Heart right ventricle (tissue), 16 donors: Measurements from ENCODE around the gene TSHR. TPM values are rescaled to one million over a fixed set of nuclear protein-coding genes. Genes with fewer than 3 reads are reported as not detected.

ENCODE experiments used
- ATAC-seq, 8 donors: fragments of 200-7000 bp; cut with Tn5 transposase; one replicate each; pipeline ENCODE4 v1.9.1; 2020; ENCODE audit warnings: mild to moderate bottlenecking in 8 of 8, moderate library complexity in 8 of 8, moderate number of reproducible peaks in 1 of 8
- DNase-seq, 2 donors: peaks; one replicate each; pipeline ENCODE4 v3.0.0-alpha.2; 2020
- H3K27ac ChIP-seq, 10 donors: fragments of 200-600 bp; sonication (generic) in 2 of 10; one replicate each; pipeline versions ENCODE4 v1.5.0 to v1.8.0; 2020 to 2022; ENCODE audit warnings: mild to moderate bottlenecking in 3 of 10
- H3K27me3 ChIP-seq, 7 donors: fragments of 200-600 bp; one replicate each; pipeline ENCODE4 v1.8.0; 2021 to 2022; ENCODE audit warnings: mild to moderate bottlenecking in 2 of 7
- H3K36me3 ChIP-seq, 9 donors: fragments of 200-600 bp; sonication (generic) in 1 of 9; one replicate each; pipeline versions ENCODE4 v1.5.0 to v1.8.0; 2020 to 2022; ENCODE audit warnings: mild to moderate bottlenecking in 2 of 9
- H3K4me1 ChIP-seq, 9 donors: fragments of 200-600 bp; sonication (generic) in 1 of 9; one replicate each; pipeline versions ENCODE4 v1.5.0 to v1.8.0; 2020 to 2022; ENCODE audit warnings: mild to moderate bottlenecking in 4 of 9
- H3K4me3 ChIP-seq, 10 donors: fragments of 200-600 bp; sonication (generic) in 2 of 10; one replicate each; pipeline versions ENCODE4 v1.5.0 to v1.8.0; 2020 to 2022; ENCODE audit warnings: mild to moderate bottlenecking in 7 of 10, moderate library complexity in 2 of 10
- H3K9me3 ChIP-seq, 11 donors: fragments of 200-600 bp in 10 of 11; sonication (generic) in 2 of 11; one replicate each; pipeline versions ENCODE4 v1.5.0 to v1.8.0; 2013 to 2022; ENCODE audit warnings: mild to moderate bottlenecking in 2 of 11, control low read depth in 1 of 11, moderate library complexity in 1 of 11
- WGBS, 2 donors: extraction: QIAGEN DNeasy Blood & Tissue Kit; methylation state at CpG; one replicate each; pipeline ENCODE4 v1.1.7; 2013; ENCODE audit warnings: inconsistent platforms in 1 of 2; 5-methylcytosine and 5-hydroxymethylcytosine counted together
- intact Hi-C, 10 donors: fragments of 100-400 bp; cut with DNase I; formaldehyde crosslinking; loops; one replicate each; pipeline versions ENCODE4 v1.11.1 to v1.14.2; 2022
- polyA plus RNA-seq, 2 donors: library from polyadenylated mRNA; stranded (reverse); fragments of 200-250 nt; gene quantifications; one replicate each; pipeline ENCODE4 v1.2.3, GENCODE V29; 2013
- total RNA-seq, 10 donors: library from RNA; stranded (reverse); fragmentation: NEBNext Ultra II Directional in 3 of 10; extraction: Animal tissue kit (Norgen Biotek cat#: 25700) in 3 of 10; gene quantifications; one replicate each; pipeline versions ENCODE4 v1.2.1 to v1.2.4, GENCODE V29; 2021 to 2023
- TF ChIP-seq, protein P1 (sequence below), 9 donors: fragments of 200-600 bp; sonication (generic) in 2 of 9; IDR thresholded peaks; one replicate each; pipeline versions ENCODE4 v1.5.0 to v1.8.0; 2021 to 2022; ENCODE audit warnings: antibody characterized with exemption in 9 of 9, mild to moderate bottlenecking in 5 of 9, moderate library complexity in 1 of 9
- donor health status: Arrhythmogenic right ventricular cardiomyopathy.
- donor health status: ischemic (EF 13 %, LVEDD 7.1; RV severe dilation, severe dysfunction).
- donor health status: healthy with polysubstance abuse.
- donor health status: DM: no; HTN: yes; CAD: no.
- donor health status: DM: no; HTN: no; CAD: no.
- donor health status: ischemic (EF 25% LVEDD 6.9; RV normal size, moderate dysfunction).
- donor health status: ischemic (EF 25% LVEDD 5.7; RV mildly dilated, moderate dysfunction).
- donor health status: healthy.
- donor health status: DM: yes; HTN: yes; CAD: no.
- donor health status: Ischemic cardiomyopathy.
- donor health status: ischemic (EF 35%, LVEDD 5.7; RV mildly dilated, moderate dysfunction).
- donor health status: nonischemic (EF 11% LVEDD 7.7; RV severe dilation, severe dysfunction).
- donor health status: DM: yes; HTN: yes; CAD: no.
- donor health status: PGD.
- donor health status: ischemic (EF 29% LVEDD 5.4; RV normal size, mild dysfunction).
- donor health status: nonischemic (EF 23%, LVEDD 6.1; RV moderate dilation, normal function).

Gene TSHR
- total and polyA plus RNA-seq, 12 donors = 0.04 TPM; not detected in 11

DNA sequence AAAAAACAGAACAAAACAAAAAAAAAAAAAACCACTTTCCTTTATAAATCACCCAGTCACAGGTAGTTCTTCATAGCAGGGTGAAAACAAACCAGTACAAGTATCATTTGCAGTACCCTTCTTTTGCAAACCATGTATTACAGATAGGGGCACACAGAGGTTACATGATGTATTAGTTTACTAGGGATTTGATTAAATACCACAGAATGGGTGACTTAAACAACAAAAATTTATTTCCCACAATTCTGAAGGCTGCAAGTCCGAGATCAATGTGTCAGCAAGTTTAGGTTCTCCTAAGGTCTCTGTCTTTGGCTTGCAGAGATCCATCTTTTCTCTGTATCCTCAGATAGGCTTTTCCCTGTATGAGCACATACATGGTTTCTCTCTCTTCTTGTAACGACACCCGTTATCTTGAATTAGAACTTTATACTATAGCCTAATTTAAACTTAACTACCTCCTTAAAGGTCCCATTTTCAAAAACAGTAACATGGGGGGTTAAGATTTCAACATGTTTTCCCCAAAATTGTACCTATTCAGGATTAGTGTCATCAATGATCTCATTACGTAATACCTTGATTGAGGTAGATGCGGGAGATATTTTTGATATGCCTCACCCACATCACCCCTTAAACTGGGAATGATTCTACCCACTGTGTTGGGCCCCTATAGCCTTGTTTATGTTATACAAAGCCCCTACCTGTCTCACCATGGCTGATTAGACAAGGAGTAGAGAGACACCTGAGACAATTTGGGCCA, 10.4 kb upstream of the TSHR start:
- intact Hi-C loops = no loop called here
- no peaks in the 10 kb centered on the region for H3K9me3 ChIP-seq
- peaks cover 0 to 21% (median 12%) of the 10 kb centered on the region in 9 donors for H3K4me1 ChIP-seq
- TF ChIP-seq, protein P1, sequence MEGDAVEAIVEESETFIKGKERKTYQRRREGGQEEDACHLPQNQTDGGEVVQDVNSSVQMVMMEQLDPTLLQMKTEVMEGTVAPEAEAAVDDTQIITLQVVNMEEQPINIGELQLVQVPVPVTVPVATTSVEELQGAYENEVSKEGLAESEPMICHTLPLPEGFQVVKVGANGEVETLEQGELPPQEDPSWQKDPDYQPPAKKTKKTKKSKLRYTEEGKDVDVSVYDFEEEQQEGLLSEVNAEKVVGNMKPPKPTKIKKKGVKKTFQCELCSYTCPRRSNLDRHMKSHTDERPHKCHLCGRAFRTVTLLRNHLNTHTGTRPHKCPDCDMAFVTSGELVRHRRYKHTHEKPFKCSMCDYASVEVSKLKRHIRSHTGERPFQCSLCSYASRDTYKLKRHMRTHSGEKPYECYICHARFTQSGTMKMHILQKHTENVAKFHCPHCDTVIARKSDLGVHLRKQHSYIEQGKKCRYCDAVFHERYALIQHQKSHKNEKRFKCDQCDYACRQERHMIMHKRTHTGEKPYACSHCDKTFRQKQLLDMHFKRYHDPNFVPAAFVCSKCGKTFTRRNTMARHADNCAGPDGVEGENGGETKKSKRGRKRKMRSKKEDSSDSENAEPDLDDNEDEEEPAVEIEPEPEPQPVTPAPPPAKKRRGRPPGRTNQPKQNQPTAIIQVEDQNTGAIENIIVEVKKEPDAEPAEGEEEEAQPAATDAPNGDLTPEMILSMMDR (IDR thresholded peaks at IDR 0.05) = no peak
- ATAC-seq (no peak), DNase-seq (no peak)
- H3K27ac ChIP-seq = no peak overlapping the region
- H3K36me3 ChIP-seq = no peaks in the 10 kb centered on the region
- peaks cover 0 to 28% (median 5%) of the 10 kb centered on the region in 7 donors for H3K27me3 ChIP-seq
- WGBS, 2 donors = 78 to 86% methylated on average over 5 of the region's 5 CpGs
- H3K4me3 ChIP-seq = no peak overlapping the region

DNA sequence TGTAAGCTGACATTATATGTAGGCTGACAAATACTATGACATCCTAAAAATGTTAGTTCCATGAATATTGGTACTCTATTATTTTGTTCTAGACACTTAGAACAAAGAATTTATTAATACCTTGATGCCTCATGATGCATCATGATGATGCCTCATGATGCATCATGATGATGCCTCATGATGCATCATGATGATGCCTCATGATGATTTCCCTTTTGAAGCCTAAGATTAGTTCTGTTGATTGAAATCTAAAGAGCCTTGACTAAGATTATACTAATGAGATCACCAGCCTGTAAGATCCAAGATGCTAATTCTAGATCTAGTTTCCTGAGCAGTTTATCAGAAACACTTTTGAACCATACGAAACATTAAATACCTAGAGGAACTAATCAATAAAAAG, 9.2 kb upstream of the TSHR start:
- H3K9me3 ChIP-seq = no peaks in the 10 kb centered on the region
- intact Hi-C loops = no loop called here
- no peak overlapping the region for H3K4me3 ChIP-seq
- TF ChIP-seq, protein P1 (IDR thresholded peaks at IDR 0.05) = no peak
- peaks cover 0 to 30% (median 5%) of the 10 kb centered on the region in 7 donors for H3K27me3 ChIP-seq
- no peak for DNase-seq
- H3K27ac ChIP-seq = no peak overlapping the region
- no peak for ATAC-seq
- 76% methylated on average over 1 of the region's 1 CpG for whole genome bisulfite sequencing, 2 donors
- H3K4me1 ChIP-seq = peaks cover 0 to 10% (median 7%) of the 10 kb centered on the region in 9 donors
- no peaks in the 10 kb centered on the region for H3K36me3 ChIP-seq

DNA sequence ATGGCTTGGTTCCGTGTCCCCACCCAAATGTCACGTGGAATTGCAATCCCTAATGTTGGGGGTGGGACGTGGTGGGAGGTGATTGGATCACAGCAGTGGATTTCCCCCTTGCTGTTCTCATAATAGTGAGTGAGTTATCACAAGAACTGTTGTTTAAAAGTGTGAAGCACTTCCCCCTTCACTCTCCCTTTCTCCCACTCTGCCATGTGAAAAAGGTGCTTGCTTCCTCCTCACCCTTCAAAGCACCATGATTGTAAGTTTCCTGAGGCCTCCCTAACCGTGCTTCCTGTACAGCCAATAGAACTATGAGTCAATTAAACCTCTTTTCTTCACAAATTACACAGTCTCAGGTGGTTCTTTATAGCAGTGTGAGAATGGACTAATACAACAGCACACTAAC, 8.6 kb upstream of the TSHR start:
- Histone ChIP-seq H3K36me3 (no peaks in the 10 kb centered on the region), H3K4me1 (peaks cover 0 to 8% (median 6%) of the 10 kb centered on the region in 9 donors), H3K4me3 (no peak overlapping the region), H3K27me3 (peaks cover 0 to 30% (median 5%) of the 10 kb centered on the region in 7 donors), H3K9me3 (no peaks in the 10 kb centered on the region), H3K27ac (no peak overlapping the region)
- TF ChIP-seq, protein P1 (IDR thresholded peaks at IDR 0.05) = no peak
- 49 to 64% methylated on average over 4 of the region's 4 CpGs for WGBS, 2 donors
- intact Hi-C loops = no loop called here
- ATAC-seq = no peak
- DNase-seq = no peak

DNA sequence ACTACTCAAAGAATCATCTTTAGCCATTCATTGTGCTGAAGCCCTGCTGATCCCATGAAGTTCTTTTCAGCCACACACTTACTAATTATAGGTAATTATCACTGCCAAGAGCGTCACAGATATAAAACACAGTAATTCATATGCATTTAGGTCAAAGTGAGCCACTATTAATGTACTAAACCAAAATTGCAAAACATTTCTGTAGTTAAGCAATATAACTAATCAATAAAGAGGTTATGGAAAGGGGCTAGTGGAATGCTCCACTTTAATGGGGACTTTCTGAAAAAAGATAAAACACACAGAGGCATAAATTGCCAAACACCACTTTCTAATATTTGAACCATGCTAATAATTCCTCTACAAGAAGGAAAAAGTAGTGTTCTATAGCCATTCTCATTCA, 7.1 kb upstream of the TSHR start:
- no peak for DNase-seq
- WGBS, 2 donors = 0 to 28% methylated on average over 1 of the region's 1 CpG
- no peak overlapping the region for H3K27ac ChIP-seq
- no peaks in the 10 kb centered on the region for H3K4me1 ChIP-seq
- TF ChIP-seq, protein P1 (IDR thresholded peaks at IDR 0.05) = no peak
- H3K9me3 ChIP-seq = no peaks in the 10 kb centered on the region
- intact Hi-C loops = no loop called here
- no peak for ATAC-seq
- H3K4me3 ChIP-seq = no peak overlapping the region
- peaks cover 0 to 30% (median 5%) of the 10 kb centered on the region in 7 donors for H3K27me3 ChIP-seq
- H3K36me3 ChIP-seq = no peaks in the 10 kb centered on the region
